GM12878 (cell line): ENCODE measurements around the gene LRP1.

Experiments
- BRCA1 ChIP-seq: IDR thresholded peaks from 2 replicates; pipeline ENCODE4 v1.6.1; 2011; ENCODE audit warnings: low read depth, low read length, improper control_type of control experiment
- CHD4 ChIP-seq: fragments of 200-600 bp; sonication (generic); IDR thresholded peaks from 2 replicates; pipeline ENCODE4 v1.6.1; 2016; ENCODE audit warnings: mild to moderate bottlenecking
- CTCF ChIP-seq, 3 experiments: IDR thresholded peaks in 2 of 3; conservative IDR thresholded peaks in 1 of 3; 2 replicates each; pipeline ENCODE4 v1.5.1; 2011; ENCODE audit warnings: low read depth in 3 of 3, low read length in 3 of 3, mild to moderate bottlenecking in 3 of 3, control low read depth in 2 of 3, moderate library complexity in 2 of 3, inconsistent platforms in 1 of 3, mixed read lengths in 1 of 3; ENCODE audit not compliant: control insufficient read depth in 2 of 3, insufficient read depth in 1 of 3; ENCODE audit errors: extremely low read depth in 1 of 3
- RFX5 ChIP-seq: IDR thresholded peaks from 2 replicates; pipeline ENCODE4 v1.6.1; 2011; ENCODE audit warnings: low read depth, low read length, improper control_type of control experiment

- TF ChIP-seq BRCA1 (no peak), CHD4 (no peak), RFX5 (no peak), CTCF (IDR thresholded peaks at IDR 0.05 in 2 of 3, conservative IDR thresholded peaks at IDR 0.05 in 1 of 3; ENCODE audit: control insufficient read depth in 2 of 3, extremely low read depth in 1 of 3, insufficient read depth in 1 of 3, low read depth in 3 of 3, low read length in 3 of 3) (no peak)
These were observed 118.8 kb downstream of the LRP1 start for GRCh38 chr12:57247041-57247440.
